GM18498 (cell line): ENCODE measurements around the gene CNOT1.
"Not testable (repeated sequence)": the region's sequence is repeated elsewhere in the genome, so short reads cannot be mapped to it uniquely, and the experiment has no call there.

Experiments used
- ATAC-seq: cut with Tn5 transposase; IDR thresholded peaks from one replicate; pipeline ENCODE4 v1.9.1; 2021; ENCODE audit warnings: mild to moderate bottlenecking, moderate library complexity; ENCODE audit not compliant: unreplicated experiment

Gene CNOT1

DNA sequence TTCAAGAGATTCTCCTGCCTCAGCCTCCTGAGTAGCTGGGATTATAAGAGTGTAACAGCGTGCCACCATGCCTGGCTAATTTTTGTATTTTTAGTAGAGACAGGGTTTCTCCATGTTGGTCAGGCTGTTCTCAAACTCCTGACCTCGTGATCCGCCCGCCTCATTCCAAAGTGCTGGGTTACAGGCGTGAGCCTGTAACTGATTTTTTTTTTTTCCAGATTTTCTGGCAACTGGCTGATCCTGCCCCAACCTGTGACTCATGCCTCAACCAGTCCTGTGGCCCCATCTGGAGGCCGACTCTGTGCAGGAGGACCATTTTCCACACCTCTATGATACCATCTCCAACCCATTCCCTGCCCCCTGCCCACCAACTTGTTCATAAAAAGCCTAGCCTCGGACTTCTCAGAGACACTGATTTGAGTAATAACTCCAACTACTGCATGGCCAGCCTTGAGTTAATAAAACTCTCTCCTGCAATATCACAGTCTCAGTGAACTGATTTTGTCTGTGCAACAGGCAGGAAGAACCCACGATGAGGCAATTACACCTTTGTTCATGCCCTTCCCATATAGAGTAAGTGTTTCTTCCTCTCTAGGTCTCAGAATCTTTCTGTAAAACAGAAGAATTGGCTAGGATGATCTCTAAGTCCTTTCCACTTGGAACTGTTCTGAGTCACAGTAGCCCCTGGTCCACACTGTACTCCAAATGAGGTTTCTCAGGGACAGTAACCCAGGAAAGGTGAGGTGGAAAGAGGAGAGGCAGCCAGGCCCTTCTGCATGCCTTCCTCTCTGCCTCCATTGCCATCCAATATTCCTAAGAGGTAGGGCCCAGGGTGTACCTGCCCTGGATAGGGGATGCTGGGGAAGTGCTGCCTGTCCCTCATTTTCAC is 8.8 kb upstream of the CNOT1 start:
- ATAC-seq: no peak

DNA sequence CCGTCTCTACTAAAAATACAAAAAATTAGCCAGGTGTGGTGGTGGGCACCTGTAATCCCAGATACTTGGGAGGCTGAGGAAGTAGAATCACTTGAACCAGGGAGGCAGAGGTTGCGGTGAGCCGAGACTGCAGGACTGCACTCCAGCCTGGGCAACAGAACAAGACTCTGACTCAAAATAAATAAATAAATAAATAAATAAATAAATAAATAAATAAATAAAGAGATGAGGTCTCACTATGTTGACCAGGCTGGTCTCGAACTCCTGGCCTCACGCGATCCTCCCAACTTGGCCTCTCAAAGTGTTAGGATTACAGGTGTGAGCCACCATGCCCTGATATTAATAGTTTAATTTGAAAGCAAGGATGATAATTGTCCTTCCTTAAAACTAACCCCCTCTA is 7.4 kb upstream of the CNOT1 start:
- ATAC-seq: not testable (repeated sequence)

DNA sequence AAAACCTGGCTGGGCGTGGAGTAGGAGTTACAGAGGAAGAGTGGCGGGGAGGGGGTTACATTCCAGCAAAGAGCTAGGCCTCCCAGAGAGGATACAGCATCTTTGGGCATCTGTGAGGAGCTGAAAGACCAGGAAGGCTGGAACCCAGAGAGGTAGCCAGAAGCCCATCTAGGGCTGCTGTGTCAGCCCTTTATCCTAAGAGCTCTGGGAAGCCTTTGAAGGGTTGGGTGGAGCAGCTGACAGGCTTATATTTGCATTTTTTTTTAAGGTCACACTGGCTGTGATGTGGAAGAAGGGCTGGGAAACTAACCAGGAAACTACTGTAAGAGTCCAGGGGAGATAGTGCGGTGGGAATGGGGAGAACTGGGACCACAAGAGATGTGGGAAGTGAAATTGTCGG is 6.8 kb upstream of the CNOT1 start:
- ATAC-seq: no peak

DNA sequence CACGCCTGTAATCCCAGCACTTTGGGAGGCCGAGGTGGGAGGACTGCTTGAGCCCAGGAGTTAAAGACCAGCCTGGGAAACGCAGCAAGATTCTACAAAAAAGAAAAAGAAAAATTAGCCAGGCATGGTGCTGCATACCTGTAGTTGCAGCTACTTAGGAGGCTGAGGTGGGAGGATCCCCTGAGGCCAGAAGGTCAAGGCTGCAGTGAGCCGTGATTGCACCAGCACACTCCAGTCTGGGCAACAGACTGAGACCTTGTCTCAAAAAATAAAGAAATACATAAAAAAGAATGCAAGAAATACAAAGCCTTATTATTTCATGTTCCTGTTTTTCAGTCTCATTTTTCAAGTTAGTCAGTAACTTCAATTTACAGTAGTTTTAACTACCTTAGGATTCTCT is 5.9 kb upstream of the CNOT1 start:
- ATAC-seq: no peak

DNA sequence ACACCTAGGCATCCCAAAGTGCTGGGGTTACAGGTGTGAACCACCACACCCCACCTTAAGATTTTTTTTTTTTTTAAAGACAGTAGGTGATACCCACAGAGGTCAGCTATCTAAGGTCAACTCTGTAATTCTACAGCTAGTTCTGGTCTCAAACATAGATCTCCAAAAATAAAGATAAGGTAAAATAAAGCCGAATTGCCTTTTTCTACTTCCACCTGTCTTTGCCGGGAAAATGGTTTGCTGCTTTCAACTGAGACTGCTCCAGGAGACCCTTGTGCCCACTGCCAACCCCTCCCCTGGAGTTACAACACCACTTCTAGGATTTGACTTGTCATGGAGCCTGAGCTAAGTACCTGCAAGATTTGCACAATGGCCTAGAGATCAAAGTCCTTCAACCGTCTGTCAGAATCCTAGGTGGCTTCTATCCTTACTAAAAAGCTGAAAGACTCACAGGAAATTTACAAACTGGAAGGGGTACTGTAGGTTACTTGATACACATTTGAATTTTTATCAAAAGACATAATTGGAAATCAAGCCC is 4.7 kb upstream of the CNOT1 start:
- no peak for ATAC-seq

GRCh38 chr16:58628845-58629732 is 537 bp downstream of the CNOT1 start:
- ATAC-seq: no peak

- no peak for ATAC-seq
Measured at GRCh38 chr16:58624209-58624608, 5.4 kb downstream of the CNOT1 start.

- no peak for ATAC-seq
Measured at GRCh38 chr16:58620396-58620795, 9.2 kb downstream of the CNOT1 start.

- no peak for ATAC-seq
Measured at GRCh38 chr16:58615280-58615679, 14.3 kb downstream of the CNOT1 start.

GRCh38 chr16:58614860-58615259 is 14.8 kb downstream of the CNOT1 start:
- no peak for ATAC-seq

- no peak for ATAC-seq
Measured at GRCh38 chr16:58614212-58614611, 15.4 kb downstream of the CNOT1 start.

GRCh38 chr16:58612965-58613364 is 16.7 kb downstream of the CNOT1 start:
- ATAC-seq: not testable (repeated sequence)

GRCh38 chr16:58608601-58609136 is 21.0 kb downstream of the CNOT1 start:
- no peak for ATAC-seq

GRCh38 chr16:58605562-58605961 is 24.1 kb downstream of the CNOT1 start:
- ATAC-seq: no peak

GRCh38 chr16:58591083-58591482 is 38.5 kb downstream of the CNOT1 start:
- no peak for ATAC-seq

- no peak for ATAC-seq
Measured at GRCh38 chr16:58589326-58589905, 40.2 kb downstream of the CNOT1 start.

DNA sequence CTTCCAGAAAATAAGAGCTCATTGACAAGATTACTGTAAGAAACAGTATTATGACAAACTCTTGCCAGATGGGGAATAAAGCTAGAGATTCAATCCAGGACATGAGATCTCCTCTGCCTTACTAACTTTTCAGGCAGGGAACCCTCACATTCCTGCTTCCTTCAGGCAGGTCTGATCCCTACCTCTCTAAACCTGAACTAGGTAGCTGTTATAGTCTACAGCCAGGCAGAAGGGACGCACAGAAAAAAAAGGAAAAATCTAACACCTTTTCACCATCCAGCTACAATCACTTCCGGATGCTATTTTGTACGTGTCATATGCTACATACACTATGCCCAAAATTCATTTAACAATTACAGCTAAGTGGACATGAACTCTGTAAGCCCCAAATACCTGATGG is 41.2 kb downstream of the CNOT1 start:
- ATAC-seq: no peak

DNA sequence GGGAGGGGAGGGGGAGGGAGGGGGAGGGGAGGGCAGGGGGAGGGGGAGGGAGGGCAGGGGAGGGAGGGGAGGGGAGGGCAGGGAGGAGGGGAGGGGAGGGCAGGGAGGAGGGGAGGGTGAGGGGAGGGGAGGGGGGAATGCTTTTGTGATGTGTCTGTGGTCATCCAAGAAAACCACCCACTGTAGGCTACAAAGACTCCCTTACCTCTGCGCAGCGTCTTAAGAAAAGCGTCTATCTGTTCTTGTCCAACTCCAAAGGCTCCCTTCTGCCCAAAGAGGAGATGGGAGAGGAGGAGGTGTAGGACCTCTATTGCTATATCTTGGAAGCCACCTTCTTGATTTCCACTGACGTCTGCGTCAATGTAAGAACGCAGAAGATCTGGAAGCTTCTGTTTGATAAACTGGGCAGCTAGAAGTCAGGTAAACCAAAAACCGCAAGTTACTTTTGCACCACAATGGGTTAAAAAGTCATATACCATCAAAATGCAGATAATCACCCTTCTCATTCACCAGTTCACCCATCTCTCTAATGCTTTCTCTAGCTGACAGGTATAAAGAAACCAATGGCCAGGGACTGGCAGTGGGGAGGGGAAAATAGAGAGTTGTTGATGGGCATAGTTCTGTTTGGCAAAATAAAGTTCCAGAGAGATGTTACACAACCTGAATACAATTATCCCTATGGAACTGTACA is 43.1 kb downstream of the CNOT1 start:
- ATAC-seq: no peak

GRCh38 chr16:58584831-58585505 is 44.7 kb downstream of the CNOT1 start:
- no peak for ATAC-seq
